ENCODE measurements around the gene OLFML1.
A peak's percentile ranks its signal among the peaks of the same experiment; 100 is the strongest.
"Not testable (repeated sequence)": the region's sequence is repeated elsewhere in the genome, so short reads cannot be mapped to it uniquely, and the experiment has no call there.

OLFML1 gene

GRCh38 chr11:7512525-7513233, 27.4 kb downstream of the OLFML1 start:
- no peak for DNase-seq (ENCODE audit: low read depth in 2 of 2)

GRCh38 chr11:7513234-7514098, 28.2 kb downstream of the OLFML1 start, which contains the start of gene PPFIBP2:
Gene PPFIBP2 (plus strand): TSS chr11:7513999. CDS start chr11:7549476, 35,477 bp downstream.
- peak; percentile 70 to 73 for DNase-seq (ENCODE audit: low read depth in 2 of 2)

GRCh38 chr11:7514099-7514591, 28.8 kb downstream of the OLFML1 start:
- DNase-seq (ENCODE audit: low read depth in 2 of 2) = no peak

- DNase-seq (ENCODE audit: low read depth in 2 of 2) = no peak
Measured at GRCh38 chr11:7515447-7515886, 30.2 kb downstream of the OLFML1 start.

GRCh38 chr11:7516475-7516874, 31.2 kb downstream of the OLFML1 start:
- no peak for DNase-seq (ENCODE audit: low read depth in 2 of 2)

- DNase-seq (ENCODE audit: low read depth in 2 of 2) = not testable (repeated sequence)
Measured at GRCh38 chr11:7517743-7518142, 32.4 kb downstream of the OLFML1 start.

GRCh38 chr11:7518811-7519562, 33.7 kb downstream of the OLFML1 start:
- no peak for DNase-seq (ENCODE audit: low read depth in 2 of 2)

GRCh38 chr11:7520011-7520942, 35.0 kb downstream of the OLFML1 start:
- no peak for DNase-seq (ENCODE audit: low read depth in 2 of 2)

- no peak for DNase-seq (ENCODE audit: low read depth in 2 of 2)
Measured at GRCh38 chr11:7520981-7521487, 35.7 kb downstream of the OLFML1 start.

- no peak for DNase-seq (ENCODE audit: low read depth in 2 of 2)
Measured at GRCh38 chr11:7522121-7522520, 36.8 kb downstream of the OLFML1 start.

GRCh38 chr11:7522546-7522945, 37.2 kb downstream of the OLFML1 start:
- no peak for DNase-seq (ENCODE audit: low read depth in 2 of 2)

- DNase-seq (ENCODE audit: low read depth in 2 of 2) = no peak
Measured at GRCh38 chr11:7523416-7524210, 38.3 kb downstream of the OLFML1 start.

GRCh38 chr11:7524462-7525235, 39.3 kb downstream of the OLFML1 start:
- DNase-seq (ENCODE audit: low read depth in 2 of 2) = no peak

- DNase-seq (ENCODE audit: low read depth in 2 of 2) = no peak
Measured at GRCh38 chr11:7525424-7525823, 40.1 kb downstream of the OLFML1 start.

GRCh38 chr11:7527029-7527428, 41.7 kb downstream of the OLFML1 start:
- no peak for DNase-seq (ENCODE audit: low read depth in 2 of 2)

GRCh38 chr11:7528514-7529049, 43.3 kb downstream of the OLFML1 start:
- no peak for DNase-seq (ENCODE audit: low read depth in 2 of 2)

- DNase-seq (ENCODE audit: low read depth in 2 of 2) = no peak
Measured at GRCh38 chr11:7530013-7530640, 44.8 kb downstream of the OLFML1 start.

- no peak for DNase-seq (ENCODE audit: low read depth in 2 of 2)
Measured at GRCh38 chr11:7531011-7531410, 45.7 kb downstream of the OLFML1 start.

Measured in stimulated activated CD8-positive, alpha-beta memory T cell treated with anti-CD3 and anti-CD28 coated beads, Interleukin-2, amount 100 ng/mL, for 48 hours (primary cell).